GM23248 (cell line): ENCODE data around the gene SLC26A6. TPM values are rescaled to one million over a fixed set of nuclear protein-coding genes. Genes with fewer than 3 reads are reported as not detected.
A peak's percentile ranks its signal among the peaks of the same experiment; 100 is the strongest.

Experiments used
- DNase-seq: peaks from one replicate; pipeline ENCODE4 v3.0.0-alpha.2; 2015
- H2AFZ ChIP-seq: fragments of 200-600 bp; sonication (generic); 2 replicates; pipeline ENCODE4 v1.6.1; 2016; ENCODE audit warnings: antibody characterized with exemption
- H3F3A ChIP-seq: fragments of 200-600 bp; sonication (generic); 2 replicates; pipeline ENCODE4 v1.6.1; 2016; ENCODE audit warnings: mild to moderate bottlenecking, antibody characterized with exemption, mixed run types; ENCODE audit not compliant: insufficient read depth
- H3K27ac ChIP-seq: fragments of 200-600 bp; sonication (generic); 2 replicates; pipeline ENCODE4 v1.5.1; 2016; ENCODE audit warnings: mild to moderate bottlenecking
- H3K27me3 ChIP-seq: fragments of 200-600 bp; sonication (generic); replicated peaks from 2 replicates; pipeline ENCODE4 v1.6.1; 2016; ENCODE audit warnings: mild to moderate bottlenecking; ENCODE audit not compliant: insufficient read depth
- H3K36me3 ChIP-seq: fragments of 200-600 bp; sonication (generic); 2 replicates; pipeline ENCODE4 v1.6.1; 2016; ENCODE audit warnings: low read depth, mild to moderate bottlenecking
- H3K4me1 ChIP-seq: fragments of 200-600 bp; sonication (generic); 2 replicates; pipeline ENCODE4 v1.6.1; 2016; ENCODE audit warnings: mild to moderate bottlenecking; ENCODE audit not compliant: insufficient read depth
- H3K4me2 ChIP-seq: fragments of 200-600 bp; sonication (generic); one replicate; pipeline ENCODE4 v1.6.1; 2016; ENCODE audit warnings: mild to moderate bottlenecking; ENCODE audit not compliant: unreplicated experiment
- H3K4me3 ChIP-seq: fragments of 200-600 bp; sonication (generic); 2 replicates; pipeline ENCODE4 v1.5.1; 2016; ENCODE audit warnings: mild to moderate bottlenecking
- H3K79me2 ChIP-seq: fragments of 200-600 bp; sonication (generic); 2 replicates; pipeline ENCODE4 v1.6.1; 2016; ENCODE audit warnings: mild to moderate bottlenecking; ENCODE audit not compliant: insufficient read depth
- H3K9ac ChIP-seq: fragments of 200-600 bp; sonication (generic); 2 replicates; pipeline ENCODE4 v1.6.1; 2016; ENCODE audit warnings: mild to moderate bottlenecking
- H3K9me2 ChIP-seq: fragments of 200-600 bp; sonication (generic); 2 replicates; pipeline ENCODE4 v1.6.1; 2016; ENCODE audit warnings: mixed run types, mild to moderate bottlenecking, moderate library complexity; ENCODE audit not compliant: insufficient read depth
- H3K9me3 ChIP-seq: fragments of 200-600 bp; sonication (generic); one replicate; pipeline ENCODE4 v1.6.1; 2017; ENCODE audit warnings: low read depth
- H4K20me1 ChIP-seq: fragments of 200-600 bp; sonication (generic); 2 replicates; pipeline ENCODE4 v1.6.0; 2016; ENCODE audit not compliant: insufficient read depth
- EZH2 ChIP-seq: fragments of 200-600 bp; sonication (generic); IDR thresholded peaks from 2 replicates; pipeline ENCODE4 v1.6.1; 2018; ENCODE audit warnings: antibody characterized with exemption, mild to moderate bottlenecking; ENCODE audit not compliant: insufficient read depth, poor library complexity, severe bottlenecking
- EZH2phosphoT487 ChIP-seq: fragments of 200-600 bp; sonication (generic); IDR thresholded peaks from 2 replicates; pipeline ENCODE4 v1.6.1; 2018; ENCODE audit warnings: antibody characterized with exemption, moderate library complexity, mild to moderate bottlenecking, low read depth; ENCODE audit not compliant: insufficient read depth
- WGBS, 2 experiments: methylation state at CpG; one replicate each; pipeline ENCODE4 v1.1.6; 2015 to 2017; ENCODE audit warnings: low lambda C conversion rate in 2 of 2, low coverage in 1 of 2; ENCODE audit errors: missing lambda C conversion rate in 2 of 2; 5-methylcytosine and 5-hydroxymethylcytosine counted together
- in situ Hi-C: fragments of 300-500 bp; cut with MboI; formaldehyde crosslinking; loops from 2 replicates; pipeline ENCODE4 v1.15.0; 2020
- polyA plus RNA-seq: library from polyadenylated mRNA; unstranded; fragments of >200 nt; fragmentation: Nextera tagmentation; extraction: Ambion mirVana; gene quantifications from 2 replicates; pipeline ENCODE4 v1.2.1, GENCODE V29; 2016
- total RNA-seq: library from RNA; depleted of rRNA; stranded (reverse); fragments of >200 nt; shearing (Covaris generic); gene quantifications from 2 replicates; pipeline ENCODE4 v1.2.3, GENCODE V29; 2014

The SLC26A6 gene
- total and polyA plus RNA-seq, 2 experiments from 2014 or later: 13.4 to 21.1 TPM

- peak; percentile 89 for DNase-seq
- no peaks in the 10 kb centered on the region for H3K27me3 ChIP-seq
Measured at GRCh38 chr3:48656061-48656840, 21.0 kb upstream of the SLC26A6 start.

GRCh38 chr3:48655606-48656005, 20.3 kb upstream of the SLC26A6 start:
- Histone ChIP-seq H2AFZ (0 out of 2 replicates have a peak overlapping the region, but pooled peaks have one; percentile 34), H3K9ac (no peak overlapping the region), H3F3A (no peaks in the 10 kb centered on the region), H3K36me3 (no peaks in the 10 kb centered on the region), H3K27me3 (no peaks in the 10 kb centered on the region), H3K27ac (no peak overlapping the region), H3K4me3 (peak overlapping the region; percentile 58), H3K9me3 (no peaks in the 10 kb centered on the region), H3K9me2 (no peaks in the 10 kb centered on the region), H3K4me1 (no peaks in the 10 kb centered on the region), H3K79me2 (no peaks in the 10 kb centered on the region), H3K4me2 (peak overlapping the region; percentile 16), H4K20me1 (no peaks in the 10 kb centered on the region)
- TF ChIP-seq EZH2phosphoT487 (no peak), EZH2 (no peak)
- in situ Hi-C loops: no loop called here
- DNase-seq: peak; percentile 18
- WGBS, 2 experiments: 17 to 18% methylated on average over 17 to 30 of the region's 30 CpGs

More at GRCh38 chr3:48656061-48656840, 21.0 kb upstream of the SLC26A6 start:
- H3K9me2 ChIP-seq: no peaks in the 10 kb centered on the region
- no peaks in the 10 kb centered on the region for H3K9me3 ChIP-seq
- in situ Hi-C loops: no loop called here
- H2AFZ ChIP-seq: peak overlapping the region; percentile 34; the same call in 1 of the 2 replicates
- H3K9ac ChIP-seq: no peak overlapping the region
- 16 to 18% methylated on average over 46 to 57 of the region's 94 CpGs for WGBS, 2 experiments
- H3F3A ChIP-seq: no peaks in the 10 kb centered on the region
- H3K4me2 ChIP-seq: peak overlapping the region; percentile 16
- H3K79me2 ChIP-seq: no peaks in the 10 kb centered on the region
- H3K27ac ChIP-seq: no peak overlapping the region
- H3K4me1 ChIP-seq: no peaks in the 10 kb centered on the region
- H4K20me1 ChIP-seq: no peaks in the 10 kb centered on the region
- no peaks in the 10 kb centered on the region for H3K36me3 ChIP-seq
- peak overlapping the region; percentile 58 for H3K4me3 ChIP-seq
- TF ChIP-seq EZH2 (no peak), EZH2phosphoT487 (no peak)

GRCh38 chr3:48655063-48655462, 19.8 kb upstream of the SLC26A6 start:
- TF ChIP-seq EZH2phosphoT487: no peak
- TF ChIP-seq EZH2: no peak
- H3K4me2 ChIP-seq: no peak overlapping the region
- no peaks in the 10 kb centered on the region for H3K79me2 ChIP-seq
- in situ Hi-C loops: no loop called here
- H3K27ac ChIP-seq: no peak overlapping the region
- no peaks in the 10 kb centered on the region for H3K27me3 ChIP-seq
- H4K20me1 ChIP-seq: no peaks in the 10 kb centered on the region
- H3K9me3 ChIP-seq: no peaks in the 10 kb centered on the region
- no peak overlapping the region for H3K9ac ChIP-seq
- no peaks in the 10 kb centered on the region for H3F3A ChIP-seq
- H3K36me3 ChIP-seq: no peaks in the 10 kb centered on the region
- no peaks in the 10 kb centered on the region for H3K4me1 ChIP-seq
- H3K9me2 ChIP-seq: no peaks in the 10 kb centered on the region
- no peak overlapping the region for H3K4me3 ChIP-seq
- no peak overlapping the region for H2AFZ ChIP-seq
- 77 to 82% methylated on average over 11 to 12 of the region's 12 CpGs for WGBS, 2 experiments
- DNase-seq: no peak

DNA sequence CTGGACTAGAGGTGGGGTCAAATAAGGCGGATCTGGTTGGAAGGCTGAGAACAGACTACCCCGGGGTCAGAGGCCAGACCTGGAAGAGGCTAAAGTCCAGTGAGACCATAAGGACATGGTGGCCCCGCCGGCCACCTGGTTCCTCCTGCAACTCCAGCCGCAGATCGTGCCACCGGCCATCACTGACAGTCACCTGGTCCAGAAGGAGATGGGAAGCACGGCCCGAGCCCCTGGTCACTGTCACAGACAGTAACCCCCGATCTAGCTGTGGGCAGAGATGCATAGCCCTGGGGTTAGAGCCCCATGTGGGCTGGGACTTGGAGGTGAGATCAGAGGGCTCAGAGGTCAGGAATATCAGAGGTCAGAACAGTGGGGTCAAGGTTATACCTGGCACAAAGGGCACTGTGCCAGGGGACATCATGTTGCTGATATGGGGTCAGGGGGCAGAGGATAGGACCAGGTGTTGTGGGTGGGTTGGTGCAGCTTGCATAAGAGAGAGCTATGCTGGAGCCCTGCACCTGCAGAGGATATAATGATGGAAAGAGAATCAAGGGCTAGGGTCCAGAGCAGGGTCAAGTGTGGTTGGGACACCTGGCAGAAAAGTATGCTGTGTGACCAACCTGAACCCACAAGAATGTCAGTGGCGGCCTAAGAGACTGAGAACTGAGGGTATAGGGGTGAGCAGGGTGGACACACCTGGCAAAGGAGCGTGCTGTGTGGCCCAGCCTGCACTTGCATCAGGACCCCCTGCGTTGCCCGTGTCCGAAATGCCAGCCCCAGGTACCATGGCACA, 17.9 kb upstream of the SLC26A6 start:
- no peaks in the 10 kb centered on the region for H3K36me3 ChIP-seq
- DNase-seq: no peak
- H2AFZ ChIP-seq: no peak overlapping the region
- H3K9me2 ChIP-seq: no peaks in the 10 kb centered on the region
- H4K20me1 ChIP-seq: no peaks in the 10 kb centered on the region
- H3K79me2 ChIP-seq: no peaks in the 10 kb centered on the region
- no peak overlapping the region for H3K27ac ChIP-seq
- H3K4me3 ChIP-seq: no peak overlapping the region
- in situ Hi-C loops: no loop called here
- H3K9me3 ChIP-seq: no peaks in the 10 kb centered on the region
- H3K9ac ChIP-seq: no peak overlapping the region
- no peaks in the 10 kb centered on the region for H3K27me3 ChIP-seq
- no peaks in the 10 kb centered on the region for H3K4me1 ChIP-seq
- H3F3A ChIP-seq: no peaks in the 10 kb centered on the region
- H3K4me2 ChIP-seq: no peak overlapping the region
- TF ChIP-seq EZH2: no peak
- TF ChIP-seq EZH2phosphoT487: no peak
- WGBS, 2 experiments: 85% methylated on average over 15 of the region's 15 CpGs
